OCI-LY7 (cell line): ENCODE data around the gene FDPS.

ENCODE experiments used
- CTCF ChIP-seq: fragments of 200-600 bp; sonication (generic); conservative IDR thresholded peaks from 2 replicates; pipeline ENCODE4 v1.5.1; 2014; ENCODE audit warnings: mild to moderate bottlenecking, antibody characterized with exemption, low read length, moderate library complexity, mixed read lengths
- EZH2phosphoT487 ChIP-seq: fragments of 200-600 bp; sonication (generic); IDR thresholded peaks from 2 replicates; pipeline ENCODE4 v1.6.1; 2018; ENCODE audit warnings: low read depth, borderline replicate concordance, mild to moderate bottlenecking, mixed run types, antibody characterized with exemption, low read length, moderate library complexity, mixed read lengths

GRCh38 chr1:155320252-155320651 lies 11.6 kb downstream of the FDPS start:
- TF ChIP-seq CTCF: no peak
- TF ChIP-seq EZH2phosphoT487: no peak
